GM13977 (cell line): ENCODE measurements around the gene SEPTIN8.

ENCODE experiments used
- DNase-seq: peaks from one replicate; pipeline ENCODE4 v3.0.0; 2012; ENCODE audit warnings: low spot score
- CTCF ChIP-seq: IDR thresholded peaks from 2 replicates; pipeline ENCODE4 v1.5.1; 2012; ENCODE audit warnings: mild to moderate bottlenecking, control low read depth; ENCODE audit not compliant: insufficient read depth; ENCODE audit errors: extremely low read depth, missing control alignments
- in situ Hi-C: fragments of 300-500 bp; cut with MboI; formaldehyde crosslinking; loops from one replicate; pipeline ENCODE4 v1.12.0; 2022; ENCODE audit warnings: low sequenced_read_pairs, low pct_unique_long_range_greater_than_20kb, mixed read lengths, inconsistent platforms; ENCODE audit not compliant: unreplicated experiment

The SEPTIN8 gene

DNA sequence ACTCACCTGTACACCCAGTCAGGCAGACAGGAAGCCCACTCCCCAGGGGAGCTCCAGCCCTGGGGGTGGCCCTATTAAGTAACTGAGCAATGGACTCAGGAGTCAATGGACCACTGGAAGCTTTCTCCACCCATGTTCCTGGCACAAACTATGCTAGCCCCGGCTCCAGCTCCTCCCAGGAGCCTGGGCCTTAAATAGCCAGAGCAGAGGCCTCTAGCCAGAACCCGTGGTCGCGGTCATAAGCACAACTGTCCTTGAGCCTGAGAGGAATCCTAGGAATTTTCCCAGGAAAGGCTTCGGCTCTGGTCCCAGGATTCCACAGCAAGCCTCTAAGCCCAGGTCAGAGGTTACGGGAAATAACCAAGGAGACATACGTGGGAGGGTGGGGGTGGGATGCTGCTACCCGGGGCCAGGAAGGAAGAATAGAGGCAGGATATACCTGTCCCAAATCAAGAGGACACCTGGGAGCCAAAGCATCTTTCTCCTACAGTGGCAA lies 5.5 kb downstream of the SEPTIN8 start:
- in situ Hi-C loops: no loop called here
- no peak for DNase-seq
- TF ChIP-seq CTCF: no peak

DNA sequence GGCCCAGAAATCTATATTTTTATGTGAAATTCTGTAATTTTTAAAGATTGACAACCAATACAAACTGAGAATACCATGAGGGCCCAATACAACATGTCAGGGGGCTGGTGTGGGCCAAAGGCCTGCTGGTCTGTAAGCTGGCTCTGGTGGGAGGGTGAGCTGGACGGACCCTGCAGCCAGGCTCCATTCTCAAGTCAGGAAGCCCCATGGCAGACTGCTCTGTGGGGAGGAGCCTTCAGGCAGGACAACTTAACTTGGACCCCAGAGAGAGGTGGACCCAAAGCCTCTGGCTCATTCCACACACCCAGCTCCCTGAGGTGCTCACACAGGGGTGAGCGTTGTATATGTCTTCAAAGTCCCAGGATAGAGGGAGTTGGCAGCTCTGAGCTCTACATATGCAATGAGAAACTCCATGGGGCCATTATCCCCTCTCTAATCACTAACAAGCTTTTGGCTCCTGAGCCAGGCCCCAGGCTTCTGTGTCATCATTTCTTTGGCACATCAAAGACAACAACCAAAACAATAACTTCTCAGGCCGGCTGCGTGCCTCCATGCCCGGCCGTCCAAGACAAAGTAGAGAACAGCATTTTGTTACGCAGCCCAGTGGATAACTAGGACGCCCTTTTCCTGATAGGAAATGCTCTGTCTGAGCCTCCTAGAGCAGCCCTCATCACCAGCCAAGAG lies 6.4 kb downstream of the SEPTIN8 start:
- DNase-seq: no peak
- in situ Hi-C loops: no loop called here
- TF ChIP-seq CTCF: no peak

DNA sequence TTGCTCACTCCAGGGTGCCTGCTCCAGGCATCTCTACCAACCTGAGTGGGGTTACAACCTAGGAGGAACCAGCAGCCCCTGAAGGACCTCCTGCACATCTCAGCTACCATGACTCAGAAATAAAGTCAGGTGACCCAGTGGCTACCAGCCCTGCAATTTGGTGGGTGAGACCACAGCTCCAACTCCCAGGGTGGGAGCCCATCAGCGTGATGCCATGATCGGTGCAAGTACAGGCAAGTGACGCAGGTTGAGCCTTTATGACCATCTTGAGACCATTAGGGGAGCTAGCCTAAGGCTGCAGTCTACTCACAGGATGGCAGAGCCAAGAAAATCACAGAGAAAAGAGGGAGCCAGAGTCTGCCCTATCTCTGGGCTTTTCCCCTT lies 8.6 kb downstream of the SEPTIN8 start:
- TF ChIP-seq CTCF: no peak
- no peak for DNase-seq
- in situ Hi-C loops: no loop called here

- no peak for TF ChIP-seq CTCF
- no peak for DNase-seq
- in situ Hi-C loops: no loop called here
Measured at GRCh38 chr5:132767150-132767549, 9.9 kb downstream of the SEPTIN8 start.

DNA sequence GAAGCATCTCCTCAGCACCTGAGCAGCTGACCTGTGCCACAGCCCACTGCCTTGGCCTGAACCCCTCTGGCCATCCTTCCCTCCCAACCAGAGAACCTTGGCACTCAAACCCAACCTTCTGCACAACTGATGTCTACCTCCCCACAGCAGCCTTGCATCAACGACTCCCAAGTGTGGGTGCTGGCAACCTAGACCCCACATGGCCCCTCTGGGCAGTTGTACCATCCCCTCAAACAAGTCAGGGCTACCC lies 10.3 kb downstream of the SEPTIN8 start:
- no peak for DNase-seq
- in situ Hi-C loops: no loop called here
- no peak for TF ChIP-seq CTCF

DNA sequence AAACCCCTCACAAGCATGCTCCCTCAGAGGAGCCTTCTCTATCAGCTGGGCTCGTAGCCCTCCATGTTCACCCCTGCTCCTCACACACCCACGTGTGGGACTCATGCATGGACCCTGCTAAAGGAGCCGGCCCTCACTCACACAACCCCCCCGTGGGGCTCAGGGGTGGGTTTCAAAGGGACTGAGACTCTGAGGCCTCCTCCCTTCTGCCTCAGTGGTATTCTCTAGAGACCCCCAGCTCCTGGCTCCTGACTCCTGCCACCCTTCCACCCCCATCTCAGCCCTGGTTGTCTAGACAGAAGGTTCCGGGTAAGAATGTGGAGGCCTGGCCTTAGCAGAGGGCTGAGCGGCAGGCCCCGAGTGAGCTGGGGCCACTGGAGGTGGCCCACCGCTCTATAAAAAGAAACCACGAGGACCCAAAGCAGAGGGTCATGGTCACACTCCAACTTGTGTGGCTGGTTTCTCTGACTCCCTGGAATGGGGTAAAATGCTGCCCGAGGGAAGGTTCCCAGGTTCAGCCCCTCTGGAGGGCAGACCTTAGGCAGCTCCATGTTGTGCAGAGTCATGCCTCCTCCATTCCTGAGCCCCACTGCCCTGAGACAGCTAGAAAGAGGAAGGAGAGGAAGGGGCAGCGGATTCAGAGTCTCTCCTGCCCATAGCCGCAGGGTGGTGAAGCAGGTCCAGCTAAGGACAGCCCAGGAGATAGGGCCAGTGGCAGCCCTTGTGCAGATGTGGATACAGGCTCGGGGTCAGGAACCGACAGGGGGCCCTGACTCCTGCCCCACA lies 10.8 kb downstream of the SEPTIN8 start:
- no peak for TF ChIP-seq CTCF
- no peak for DNase-seq
- in situ Hi-C loops: no loop called here
